ENCODE data around the gene ARHGEF6.

ARHGEF6 gene

DNA sequence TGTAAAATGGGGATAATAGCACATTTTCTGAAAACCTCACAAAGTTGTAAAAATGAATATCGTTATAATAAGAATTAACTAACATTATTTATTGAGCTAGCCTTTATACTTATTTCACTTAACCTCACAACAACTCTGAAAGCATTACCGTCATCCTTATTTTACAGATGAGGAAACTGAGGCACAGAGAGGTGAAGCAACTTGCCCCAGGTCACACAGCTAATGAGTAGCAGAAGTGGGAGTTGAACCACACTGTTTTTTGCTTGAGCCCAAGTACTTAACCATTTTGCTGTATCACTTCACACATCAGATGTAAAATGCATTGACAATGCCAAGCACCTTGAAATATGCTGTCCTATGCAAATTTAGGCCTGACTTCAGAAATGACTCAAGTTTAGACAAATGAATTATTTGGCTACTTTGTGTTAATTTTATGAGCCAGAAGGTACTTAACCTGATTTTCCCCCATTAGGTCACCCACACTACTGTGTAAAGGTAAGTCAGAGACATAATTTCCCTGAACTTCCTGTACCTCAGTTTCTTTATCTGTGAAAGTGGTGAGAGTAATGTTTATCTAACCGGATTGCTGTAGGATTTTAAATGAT lies 109.6 kb downstream of the ARHGEF6 start:
- no peak for TF ChIP-seq TAF1 (IDR thresholded peaks at IDR 0.05; ENCODE audit: borderline replicate concordance, insufficient read depth, low read length)
- no peak for TF ChIP-seq SIN3A (IDR thresholded peaks at IDR 0.05; ENCODE audit: borderline replicate concordance, insufficient read depth, low read length)
- no peak for TF ChIP-seq POLR2AphosphoS5 (IDR thresholded peaks at IDR 0.05; ENCODE audit: low read depth, low read length)
- TF ChIP-seq, protein P1, sequence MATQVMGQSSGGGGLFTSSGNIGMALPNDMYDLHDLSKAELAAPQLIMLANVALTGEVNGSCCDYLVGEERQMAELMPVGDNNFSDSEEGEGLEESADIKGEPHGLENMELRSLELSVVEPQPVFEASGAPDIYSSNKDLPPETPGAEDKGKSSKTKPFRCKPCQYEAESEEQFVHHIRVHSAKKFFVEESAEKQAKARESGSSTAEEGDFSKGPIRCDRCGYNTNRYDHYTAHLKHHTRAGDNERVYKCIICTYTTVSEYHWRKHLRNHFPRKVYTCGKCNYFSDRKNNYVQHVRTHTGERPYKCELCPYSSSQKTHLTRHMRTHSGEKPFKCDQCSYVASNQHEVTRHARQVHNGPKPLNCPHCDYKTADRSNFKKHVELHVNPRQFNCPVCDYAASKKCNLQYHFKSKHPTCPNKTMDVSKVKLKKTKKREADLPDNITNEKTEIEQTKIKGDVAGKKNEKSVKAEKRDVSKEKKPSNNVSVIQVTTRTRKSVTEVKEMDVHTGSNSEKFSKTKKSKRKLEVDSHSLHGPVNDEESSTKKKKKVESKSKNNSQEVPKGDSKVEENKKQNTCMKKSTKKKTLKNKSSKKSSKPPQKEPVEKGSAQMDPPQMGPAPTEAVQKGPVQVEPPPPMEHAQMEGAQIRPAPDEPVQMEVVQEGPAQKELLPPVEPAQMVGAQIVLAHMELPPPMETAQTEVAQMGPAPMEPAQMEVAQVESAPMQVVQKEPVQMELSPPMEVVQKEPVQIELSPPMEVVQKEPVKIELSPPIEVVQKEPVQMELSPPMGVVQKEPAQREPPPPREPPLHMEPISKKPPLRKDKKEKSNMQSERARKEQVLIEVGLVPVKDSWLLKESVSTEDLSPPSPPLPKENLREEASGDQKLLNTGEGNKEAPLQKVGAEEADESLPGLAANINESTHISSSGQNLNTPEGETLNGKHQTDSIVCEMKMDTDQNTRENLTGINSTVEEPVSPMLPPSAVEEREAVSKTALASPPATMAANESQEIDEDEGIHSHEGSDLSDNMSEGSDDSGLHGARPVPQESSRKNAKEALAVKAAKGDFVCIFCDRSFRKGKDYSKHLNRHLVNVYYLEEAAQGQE (IDR thresholded peaks at IDR 0.05; ENCODE audit: insufficient read depth in 1 of 2, low read depth in 2 of 2, low read length in 2 of 2) = no peak
- no peak for TF ChIP-seq FOXP2 (optimal IDR thresholded peaks at IDR 0.05; ENCODE audit: borderline replicate concordance, extremely low read depth, extremely low read length, insufficient read depth)

DNA sequence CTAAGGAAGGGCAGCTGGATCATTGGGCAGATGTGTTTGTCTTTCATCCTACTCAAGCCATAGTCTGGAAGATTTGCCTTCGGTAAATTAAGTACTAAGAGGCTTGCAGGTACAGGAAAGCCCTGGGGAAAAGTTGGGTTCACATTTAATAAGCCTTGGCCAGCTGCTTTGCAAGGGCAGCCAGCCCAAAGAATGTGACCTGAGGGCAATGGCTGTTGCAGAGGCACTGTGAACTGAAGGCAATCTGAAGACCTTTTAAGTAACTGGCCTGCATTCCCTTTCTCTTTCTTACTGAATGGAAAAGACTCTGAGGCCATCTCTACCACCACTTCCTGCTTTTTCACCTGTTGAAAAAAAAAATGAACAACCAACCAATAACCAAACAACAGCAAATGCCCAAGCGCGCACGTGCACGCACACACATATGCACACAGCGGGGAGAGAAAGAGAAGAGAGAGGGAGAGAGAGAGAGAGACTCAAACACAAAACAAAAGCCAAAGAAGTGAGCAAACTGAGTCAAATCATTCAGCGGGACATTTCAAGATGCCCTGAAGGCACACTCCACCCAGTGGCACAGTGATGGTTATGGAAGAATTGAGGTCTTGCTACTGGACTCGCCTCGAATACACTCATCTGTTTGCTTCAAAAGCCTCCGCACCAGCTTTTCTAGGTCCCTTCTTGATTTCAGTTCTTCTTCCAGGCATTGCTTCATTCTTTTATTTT lies 113.1 kb downstream of the ARHGEF6 start:
- TF ChIP-seq TAF1 (IDR thresholded peaks at IDR 0.05; ENCODE audit: borderline replicate concordance, insufficient read depth, low read length) = no peak
- no peak for TF ChIP-seq FOXP2 (optimal IDR thresholded peaks at IDR 0.05; ENCODE audit: borderline replicate concordance, extremely low read depth, extremely low read length, insufficient read depth)
- TF ChIP-seq, protein P1 (IDR thresholded peaks at IDR 0.05; ENCODE audit: insufficient read depth in 1 of 2, low read depth in 2 of 2, low read length in 2 of 2) = no peak

DNA sequence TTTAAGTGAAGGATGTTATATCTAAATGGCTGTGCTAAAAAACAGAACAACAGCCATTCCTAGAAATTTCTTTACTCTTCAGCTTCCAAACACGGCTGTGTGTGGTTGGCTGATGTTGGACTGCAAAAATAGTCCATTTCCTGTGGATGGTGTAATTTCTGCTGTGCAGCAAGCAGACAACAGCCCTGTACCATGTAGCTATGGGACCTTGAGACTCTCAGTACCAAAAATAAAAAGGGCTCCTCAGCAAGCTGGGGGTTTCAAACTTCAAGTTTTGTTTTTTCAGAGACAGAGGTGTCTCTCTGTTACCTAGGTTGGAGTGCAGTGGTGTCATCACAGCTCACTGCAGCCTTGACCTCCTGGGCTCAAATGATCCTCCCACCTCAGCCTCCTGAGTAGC lies 114.6 kb downstream of the ARHGEF6 start:
- TF ChIP-seq SIN3A (IDR thresholded peaks at IDR 0.05; ENCODE audit: borderline replicate concordance, insufficient read depth, low read length) (no peak), TAF1 (IDR thresholded peaks at IDR 0.05; ENCODE audit: borderline replicate concordance, insufficient read depth, low read length) (no peak), FOXP2 (optimal IDR thresholded peaks at IDR 0.05; ENCODE audit: borderline replicate concordance, extremely low read depth, extremely low read length, insufficient read depth) (no peak), POLR2AphosphoS5 (IDR thresholded peaks at IDR 0.05; ENCODE audit: low read depth, low read length) (no peak)
- TF ChIP-seq, protein P1 (IDR thresholded peaks at IDR 0.05; ENCODE audit: insufficient read depth in 1 of 2, low read depth in 2 of 2, low read length in 2 of 2) = no peak

DNA sequence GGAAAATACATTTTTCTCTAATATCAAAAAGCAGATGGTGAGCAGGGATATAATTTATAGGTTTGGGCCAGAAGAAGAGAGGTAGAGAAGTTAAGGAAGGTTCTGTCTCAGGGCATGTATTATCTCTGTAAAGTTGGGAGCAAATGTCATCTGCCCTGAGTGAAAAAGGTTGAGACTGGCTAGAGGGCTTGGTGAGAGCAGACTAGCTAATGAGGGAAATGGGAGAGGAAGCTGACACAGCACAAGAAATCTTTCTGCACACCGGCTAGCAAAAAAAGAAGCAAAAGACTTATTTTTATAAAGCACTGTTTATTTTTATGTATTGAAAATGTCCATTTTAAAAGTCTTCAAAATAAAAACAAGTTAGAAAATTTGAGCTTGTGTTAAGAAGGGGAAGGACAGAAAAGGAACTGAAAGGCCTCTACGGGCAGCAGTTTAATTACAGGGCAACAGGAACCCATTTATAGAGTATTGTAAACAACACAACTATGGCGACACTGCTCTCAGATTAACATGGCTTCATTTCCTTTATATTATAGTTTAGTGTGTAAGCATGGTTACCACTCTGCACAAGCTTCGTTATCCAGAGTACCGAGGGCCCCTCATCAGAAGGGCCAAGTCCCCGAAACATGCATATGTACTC lies 115.4 kb downstream of the ARHGEF6 start:
- TF ChIP-seq FOXP2 (optimal IDR thresholded peaks at IDR 0.05; ENCODE audit: borderline replicate concordance, extremely low read depth, extremely low read length, insufficient read depth) (no peak), TAF1 (IDR thresholded peaks at IDR 0.05; ENCODE audit: borderline replicate concordance, insufficient read depth, low read length) (no peak), SIN3A (IDR thresholded peaks at IDR 0.05; ENCODE audit: borderline replicate concordance, insufficient read depth, low read length) (no peak)
- TF ChIP-seq, protein P1 (IDR thresholded peaks at IDR 0.05; ENCODE audit: insufficient read depth in 1 of 2, low read depth in 2 of 2, low read length in 2 of 2) = no peak
